NOMO-1 treated with DMSO at 0.1 percent for 48 hours (cell line): Measurements from ENCODE around the gene FBXL2.
"Not testable (repeated sequence)": the region's sequence is repeated elsewhere in the genome, so short reads cannot be mapped to it uniquely, and the experiment has no call there.

Experiments
- DNase-seq: peaks from one replicate; lab custom pipeline; 2025; ENCODE audit not compliant: unreplicated experiment; lab: John Stamatoyannopoulos, UW

Gene FBXL2

DNA sequence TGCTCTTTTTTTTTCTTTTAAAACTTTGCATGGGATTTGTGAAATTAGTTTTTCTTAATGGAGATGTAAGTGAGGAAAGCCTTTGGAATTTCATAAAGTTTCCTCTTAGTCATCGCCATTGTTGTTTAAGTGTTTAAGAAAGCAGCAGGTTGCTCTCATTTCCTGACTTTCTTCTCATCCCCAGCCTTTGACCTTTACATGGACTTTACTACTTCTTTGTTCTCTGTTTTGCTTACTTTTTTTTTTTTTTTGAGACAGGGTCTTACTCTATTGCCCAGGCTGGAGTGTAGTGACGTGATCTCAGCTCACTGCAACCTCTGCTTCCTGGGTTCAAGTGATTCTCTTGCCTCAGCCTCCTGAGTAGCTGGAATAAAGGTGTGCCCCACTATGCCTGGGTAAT lies 38.6 kb downstream of the FBXL2 start:
- DNase-seq = no peak

DNA sequence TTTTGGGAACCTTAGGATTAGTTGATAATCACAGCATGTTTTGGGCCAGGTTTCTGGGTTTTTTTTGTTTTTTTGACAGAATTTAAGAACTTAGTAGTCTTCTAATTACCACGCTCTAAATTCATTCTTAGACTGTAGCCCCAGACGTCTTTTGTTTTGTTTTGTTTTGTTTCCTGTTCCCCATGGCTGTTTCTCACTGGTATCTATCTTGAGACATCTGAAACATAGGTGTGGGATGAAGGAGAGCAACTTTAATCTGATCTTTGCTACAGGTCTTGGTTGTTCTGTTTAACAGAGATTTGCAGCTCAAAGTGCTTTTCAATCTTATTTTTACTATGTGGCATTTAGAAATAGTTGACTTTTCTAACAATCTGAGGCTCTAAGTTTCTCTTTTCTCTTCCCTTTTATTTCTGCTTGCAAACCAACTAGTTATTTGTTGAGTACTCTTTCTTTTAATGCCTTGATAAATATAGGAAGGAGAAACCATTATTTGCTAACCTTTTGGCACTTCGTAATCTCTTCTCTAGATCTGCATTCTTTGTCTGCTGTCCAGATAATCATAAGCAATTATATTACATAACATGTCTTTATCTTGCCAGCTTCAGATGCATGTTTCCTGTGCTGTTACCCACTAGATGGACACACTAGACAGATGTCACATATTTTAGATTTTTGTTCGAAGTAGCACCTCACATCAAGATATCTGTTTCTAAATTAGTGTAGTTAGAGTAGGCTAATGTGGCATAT lies 40.9 kb downstream of the FBXL2 start:
- peak; percentile 72 for DNase-seq

DNA sequence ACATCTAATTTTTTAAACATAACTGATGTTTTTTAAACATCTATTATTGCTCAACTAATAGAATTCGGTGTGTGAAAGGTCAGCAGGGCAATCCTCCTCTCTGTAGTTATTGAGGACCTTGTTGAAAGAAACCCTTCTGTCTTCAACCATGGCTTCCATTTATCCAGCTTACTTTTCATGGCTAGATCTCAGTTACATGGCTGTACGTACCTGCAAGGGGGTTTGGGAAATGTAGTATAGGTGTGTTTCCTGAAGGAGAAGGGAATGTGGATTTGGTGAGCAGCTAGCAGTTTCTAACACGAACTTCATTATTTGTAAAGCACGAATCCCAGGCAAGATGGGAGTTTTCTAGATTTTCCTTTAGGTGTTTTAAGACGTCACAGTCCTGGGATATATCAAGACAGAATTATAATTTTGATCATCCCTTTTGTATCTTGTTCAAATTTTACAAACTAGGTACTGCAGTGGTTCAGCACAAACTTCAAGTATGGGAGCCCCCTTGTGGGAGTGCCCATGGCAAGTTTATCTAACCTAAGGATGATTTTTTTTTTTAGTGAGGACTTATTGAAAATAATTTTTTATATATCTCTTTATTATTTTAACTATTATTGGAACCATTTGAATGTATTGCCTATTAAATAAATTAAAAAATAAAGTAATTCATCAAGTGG lies 41.6 kb downstream of the FBXL2 start:
- no peak for DNase-seq

DNA sequence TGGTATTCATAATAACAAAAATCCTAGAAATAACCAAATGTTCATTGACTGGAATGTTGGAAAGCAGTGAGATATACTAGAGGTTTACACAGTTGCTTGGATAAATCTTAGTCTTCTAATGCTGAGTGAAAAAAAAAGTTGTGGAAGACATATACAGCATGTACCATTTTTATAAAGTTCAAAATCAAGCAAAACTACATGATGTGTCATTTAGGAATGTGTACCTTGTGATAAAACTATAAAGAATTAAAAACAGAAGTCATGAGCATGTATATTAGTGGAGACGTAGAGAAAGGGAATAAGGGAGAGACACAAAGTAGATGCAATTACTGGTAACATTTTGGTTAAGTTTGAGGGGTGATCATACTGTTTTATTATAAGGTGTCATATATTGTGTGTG lies 45.2 kb downstream of the FBXL2 start:
- DNase-seq = no peak

DNA sequence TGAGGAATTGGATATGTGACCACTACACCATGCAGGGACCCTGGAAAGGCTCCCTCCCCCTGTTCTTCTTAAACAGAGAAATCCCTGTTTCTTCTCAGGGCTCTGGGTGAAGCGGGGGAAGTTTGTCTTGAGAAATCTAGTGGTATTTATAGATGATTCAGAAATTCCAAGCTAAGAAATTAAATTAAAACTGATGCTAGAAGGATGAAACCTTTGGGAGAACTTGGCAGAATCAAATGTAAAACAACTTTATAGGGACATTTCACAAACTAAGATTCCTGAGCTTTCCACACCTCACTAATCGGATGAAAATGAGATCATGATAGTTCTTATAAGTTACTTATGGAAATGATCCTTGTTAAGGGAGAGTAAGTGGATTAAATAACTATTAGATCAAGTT lies 54.2 kb downstream of the FBXL2 start:
- DNase-seq = no peak

DNA sequence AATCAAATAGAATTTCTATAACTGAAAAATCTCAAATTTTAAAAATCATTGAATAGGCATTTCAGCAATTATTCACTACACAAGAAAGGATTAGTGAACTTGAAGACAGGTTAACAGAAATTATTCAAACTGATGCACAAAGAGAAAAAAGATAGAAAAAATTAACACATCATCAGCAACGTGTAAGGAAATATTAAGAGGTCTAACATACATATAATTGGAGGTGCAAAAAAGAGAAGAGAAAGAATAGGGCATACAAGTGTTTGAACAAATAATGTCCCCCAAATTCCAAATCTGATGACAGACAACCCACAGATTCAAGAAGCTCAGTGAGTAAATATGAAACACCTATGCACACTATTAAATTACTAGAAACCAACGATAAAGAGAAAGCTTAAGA lies 57.1 kb downstream of the FBXL2 start:
- no peak for DNase-seq

DNA sequence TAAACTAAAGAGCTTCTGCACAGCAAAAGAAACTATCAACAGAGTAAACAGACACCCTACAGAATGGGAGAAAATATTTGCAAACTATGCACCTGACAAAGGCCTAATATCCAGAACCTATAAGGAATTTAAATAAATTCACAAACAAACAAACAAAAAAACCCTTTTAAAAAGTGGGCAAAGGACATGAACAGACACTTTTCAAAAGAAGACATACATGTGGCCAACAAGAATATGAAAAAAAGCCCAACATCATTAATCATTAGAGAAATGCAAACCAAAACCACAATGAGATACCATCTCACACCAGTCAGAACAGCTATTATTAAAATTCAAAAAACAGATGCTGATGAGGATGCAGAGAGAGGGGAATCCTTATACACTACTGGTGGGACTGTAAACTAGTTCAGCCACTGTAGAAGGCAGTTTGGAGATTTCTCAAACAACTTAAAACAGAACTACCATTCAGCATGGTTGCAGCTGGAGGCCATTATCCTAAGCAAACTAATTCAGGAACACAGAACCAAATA lies 61.8 kb downstream of the FBXL2 start:
- not testable (repeated sequence) for DNase-seq

DNA sequence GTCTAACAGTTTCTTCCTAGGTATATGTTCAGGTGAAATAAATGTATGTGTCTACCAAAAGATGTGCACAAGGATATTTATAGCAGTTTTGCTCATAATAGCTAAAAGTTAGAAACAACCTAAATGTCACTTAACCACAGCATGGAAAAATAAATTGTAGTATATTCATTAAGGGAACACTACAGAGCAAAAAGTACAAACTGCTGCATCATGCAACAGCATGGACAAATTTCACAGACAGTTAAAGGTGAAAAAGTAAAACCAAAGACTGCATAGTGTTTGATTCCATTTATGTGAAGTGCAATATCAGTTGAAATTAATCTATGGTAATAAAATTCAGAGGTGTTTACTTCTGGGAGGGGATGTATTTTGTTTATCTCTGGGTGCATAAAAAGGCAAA lies 62.5 kb downstream of the FBXL2 start:
- DNase-seq = no peak

DNA sequence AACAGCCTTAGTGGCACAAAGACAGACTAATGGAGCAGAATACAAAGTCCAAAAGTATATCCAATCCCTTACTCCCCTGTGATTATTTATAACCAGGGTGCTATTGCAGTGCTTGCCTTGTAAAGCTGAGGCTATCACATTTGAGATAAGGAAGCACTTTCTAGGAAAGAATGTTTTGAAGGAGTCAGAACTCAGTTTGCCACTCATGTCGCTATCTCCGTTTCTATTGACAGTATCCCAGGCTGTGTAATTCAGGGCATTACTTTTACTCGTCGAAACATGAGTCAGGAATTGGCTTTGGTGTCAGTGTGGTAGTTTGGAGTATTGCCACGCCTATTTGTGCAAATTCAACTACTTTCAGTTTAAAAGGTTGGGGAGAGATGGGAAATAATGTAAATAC lies 78.4 kb downstream of the FBXL2 start:
- no peak for DNase-seq

DNA sequence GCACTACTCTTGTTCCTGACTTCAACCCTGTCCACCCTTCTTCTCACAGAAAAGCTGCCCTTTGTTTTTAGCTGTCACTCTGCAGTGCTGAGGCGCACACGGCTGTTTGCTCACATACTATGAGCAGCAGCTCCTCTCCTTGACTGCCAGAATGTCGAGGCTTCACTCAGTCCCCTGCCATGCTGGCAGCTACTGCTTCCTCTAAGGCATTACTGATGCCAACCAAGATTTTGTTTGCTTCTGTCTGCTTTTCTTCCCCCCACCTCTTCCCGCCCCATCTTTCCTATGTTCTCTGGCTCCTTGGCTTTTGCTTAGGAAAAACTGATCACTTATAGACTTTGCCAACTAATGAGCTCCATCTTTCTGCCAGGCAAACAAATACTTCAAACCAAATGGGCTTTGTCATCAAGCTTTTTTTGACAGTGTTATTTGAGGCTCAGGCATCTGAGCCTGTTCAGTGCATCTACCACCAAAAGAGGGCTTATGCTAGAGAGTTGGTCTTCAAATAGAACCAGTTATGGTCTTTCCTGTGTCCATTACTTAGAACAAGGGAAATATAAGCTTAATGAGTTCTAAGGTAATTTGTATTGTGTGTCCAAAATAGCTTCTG lies 81.0 kb downstream of the FBXL2 start:
- DNase-seq = no peak

DNA sequence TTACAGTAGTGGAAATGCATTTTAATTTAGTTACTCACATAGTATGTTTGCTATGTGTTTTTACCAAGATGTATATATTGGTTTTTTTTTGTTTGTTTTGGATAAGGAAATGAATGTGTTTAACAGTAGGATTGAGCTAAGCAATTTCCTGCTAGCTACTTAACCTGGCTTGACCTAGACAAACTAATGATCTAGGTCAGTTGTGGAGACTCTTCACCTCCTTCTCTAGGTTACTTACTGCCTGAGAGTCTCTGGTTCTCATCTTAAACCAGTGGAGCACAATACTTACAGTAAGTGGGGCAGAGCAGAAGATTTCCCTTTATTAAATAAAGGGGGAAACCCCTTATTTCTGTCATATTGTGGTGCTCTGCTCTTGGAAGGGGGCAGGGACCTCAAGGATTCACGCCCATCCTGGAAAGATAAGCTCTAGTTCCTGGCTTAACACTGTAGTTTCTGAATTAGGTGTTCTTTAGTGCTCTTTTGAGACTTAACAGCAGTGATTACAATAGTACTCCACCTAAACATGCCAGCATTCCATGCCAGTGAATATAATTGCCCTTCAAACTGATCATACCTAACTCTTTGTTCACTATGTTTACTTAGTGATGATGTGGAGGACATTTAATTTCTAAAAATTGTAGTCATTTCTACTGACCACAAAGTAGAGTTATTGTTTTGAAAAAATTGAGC lies 83.0 kb downstream of the FBXL2 start:
- no peak for DNase-seq

DNA sequence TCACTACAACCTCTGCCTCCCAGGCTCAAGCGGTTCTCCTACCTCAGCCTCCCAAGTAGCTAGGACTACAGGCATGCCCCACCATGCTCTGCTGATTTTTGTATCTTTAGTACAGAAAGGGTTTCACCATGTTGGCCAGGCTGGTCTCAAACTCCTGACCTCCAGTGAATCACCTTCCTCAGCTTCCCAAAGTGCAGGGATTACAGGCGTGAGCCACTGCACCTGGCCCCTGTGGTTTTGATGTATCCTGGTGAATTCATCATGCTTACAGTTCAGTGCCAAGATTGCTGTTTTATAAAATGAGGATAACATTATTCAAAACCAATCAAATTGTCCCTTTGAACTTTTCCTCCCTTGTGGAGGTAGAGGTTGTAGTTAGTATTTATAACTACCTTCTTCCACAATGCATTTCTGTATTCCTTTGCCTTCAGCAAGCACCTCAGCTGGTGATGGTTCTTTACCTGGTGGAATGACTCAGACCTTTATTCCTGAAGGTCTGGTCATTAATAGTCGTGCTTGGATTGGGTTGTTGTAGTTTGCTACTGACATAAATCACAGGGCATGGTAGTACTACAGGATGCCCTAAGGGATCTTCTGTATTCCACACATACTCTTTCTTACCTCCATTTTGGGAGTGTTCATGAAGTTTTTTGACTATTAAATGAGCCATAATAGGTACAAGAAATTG lies 86.0 kb downstream of the FBXL2 start:
- DNase-seq = no peak

DNA sequence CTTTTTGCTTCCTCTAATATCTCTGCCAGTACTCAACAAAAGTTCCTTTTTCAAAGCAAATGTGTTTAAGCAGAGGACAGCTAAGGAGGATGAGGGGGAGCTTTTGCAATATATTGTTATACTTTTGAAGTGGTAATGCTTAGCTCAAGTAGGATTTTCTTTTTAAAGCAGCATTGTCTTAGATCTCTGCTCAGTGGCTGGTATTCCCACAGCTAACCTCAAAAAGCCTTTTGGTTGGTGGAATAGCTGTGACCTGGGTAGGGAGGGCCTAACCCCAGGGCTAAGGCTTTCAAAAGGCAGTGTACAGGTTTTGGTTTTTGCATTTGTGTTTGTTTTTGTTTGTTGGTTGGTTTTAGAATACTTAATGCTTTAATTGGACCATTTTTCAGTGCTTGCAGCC lies 86.8 kb downstream of the FBXL2 start:
- DNase-seq = no peak

DNA sequence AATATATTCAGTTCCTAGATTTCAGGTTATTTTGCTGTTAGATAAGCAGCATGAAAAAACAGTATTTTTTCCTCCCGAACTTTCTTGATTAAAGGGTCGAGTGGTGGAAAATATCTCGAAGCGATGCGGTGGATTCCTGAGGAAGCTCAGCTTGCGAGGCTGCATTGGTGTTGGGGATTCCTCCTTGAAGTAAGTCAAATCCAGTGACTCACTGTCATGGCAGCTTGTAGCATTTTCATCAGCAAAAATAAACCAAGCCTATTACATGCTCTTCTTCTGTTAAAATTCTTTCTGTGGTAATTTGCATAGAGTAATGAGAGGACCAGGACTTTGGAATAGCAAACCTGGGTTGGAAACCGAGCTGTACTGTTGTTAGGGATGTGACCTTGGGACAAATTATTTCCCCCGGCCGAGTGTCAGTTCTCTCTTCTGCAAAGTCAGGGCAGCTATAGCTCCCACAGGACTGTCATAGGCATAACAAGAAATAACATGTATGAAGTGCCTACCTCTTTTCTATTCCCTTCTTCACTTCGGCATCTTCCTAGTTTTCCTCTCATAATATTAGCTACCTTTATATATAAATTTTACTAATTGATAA lies 87.4 kb downstream of the FBXL2 start:
- no peak for DNase-seq

DNA sequence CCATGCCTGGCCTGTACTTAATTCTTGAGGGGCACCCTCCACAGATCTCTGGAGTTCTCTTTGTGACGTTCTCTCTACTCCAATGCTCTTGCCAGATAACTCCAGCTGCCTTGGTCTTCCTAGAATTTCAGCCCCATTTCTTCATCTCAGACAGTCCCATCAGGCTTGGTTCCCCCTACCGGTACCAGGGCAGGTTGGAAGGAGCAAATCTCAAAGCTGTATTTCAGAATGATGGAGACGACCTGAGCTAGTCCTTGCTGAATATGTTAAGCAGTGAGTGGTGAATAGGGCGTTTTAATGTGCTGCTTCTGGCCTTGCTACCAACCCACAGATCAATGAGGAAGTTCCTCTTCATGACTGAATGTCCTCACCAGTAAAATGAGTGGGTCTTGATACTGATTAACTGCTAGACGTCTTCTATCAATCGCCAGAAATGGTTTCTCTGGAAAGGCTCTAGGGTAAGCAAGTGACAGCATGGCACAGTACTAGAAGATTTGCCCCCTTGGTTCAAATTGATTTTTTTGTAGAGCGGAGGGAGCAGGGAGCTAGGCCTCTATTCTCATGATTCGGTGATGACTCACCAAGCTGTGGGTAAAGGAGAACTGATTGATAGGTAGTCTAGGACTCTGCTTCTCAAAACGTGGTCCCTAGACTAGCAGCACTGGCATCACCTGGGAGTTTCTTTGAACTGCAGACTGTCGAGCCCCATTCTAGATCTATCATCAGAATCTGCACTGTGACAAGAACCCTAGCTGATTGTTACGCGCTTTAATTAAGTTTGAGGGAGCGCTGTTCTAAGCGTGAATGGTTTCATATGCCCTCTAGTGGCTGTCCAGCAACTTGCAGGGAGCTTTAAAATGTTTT lies 95.2 kb downstream of the FBXL2 start:
- DNase-seq = peak; percentile 86

DNA sequence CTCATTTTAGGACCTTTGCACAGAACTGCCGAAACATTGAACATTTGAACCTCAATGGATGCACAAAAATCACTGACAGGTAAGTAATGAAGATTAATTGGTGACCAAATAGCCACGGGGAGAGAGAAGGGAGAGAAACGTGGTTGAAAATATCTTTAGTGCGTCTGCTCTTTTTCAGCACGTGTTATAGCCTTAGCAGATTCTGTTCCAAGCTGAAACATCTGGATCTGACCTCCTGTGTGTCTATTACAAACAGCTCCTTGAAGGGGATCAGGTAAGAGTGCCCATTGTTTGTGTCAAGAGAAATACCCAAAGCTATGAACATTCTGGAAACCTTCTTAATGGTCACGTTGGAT lies 95.8 kb downstream of the FBXL2 start:
- no peak for DNase-seq

DNA sequence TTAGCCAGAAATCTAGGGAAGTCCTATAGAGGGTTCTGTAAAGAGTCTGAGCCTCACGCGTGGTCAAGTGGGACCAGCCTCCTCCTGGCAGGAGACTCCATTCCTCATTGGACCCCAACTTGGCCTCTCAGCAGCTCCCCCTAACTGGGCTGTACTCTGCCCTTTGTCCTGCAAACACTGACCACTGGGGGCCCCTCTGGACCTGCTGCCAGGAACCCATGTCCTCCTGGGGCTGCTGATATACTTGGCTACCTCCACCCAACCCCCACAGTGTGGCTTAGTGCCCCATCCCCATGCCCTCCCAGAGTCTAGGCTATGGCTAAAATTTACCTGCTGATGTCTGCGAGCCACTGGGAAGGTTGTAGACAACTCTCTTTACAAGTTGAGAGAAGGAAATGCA lies 100.2 kb downstream of the FBXL2 start:
- DNase-seq = no peak

DNA sequence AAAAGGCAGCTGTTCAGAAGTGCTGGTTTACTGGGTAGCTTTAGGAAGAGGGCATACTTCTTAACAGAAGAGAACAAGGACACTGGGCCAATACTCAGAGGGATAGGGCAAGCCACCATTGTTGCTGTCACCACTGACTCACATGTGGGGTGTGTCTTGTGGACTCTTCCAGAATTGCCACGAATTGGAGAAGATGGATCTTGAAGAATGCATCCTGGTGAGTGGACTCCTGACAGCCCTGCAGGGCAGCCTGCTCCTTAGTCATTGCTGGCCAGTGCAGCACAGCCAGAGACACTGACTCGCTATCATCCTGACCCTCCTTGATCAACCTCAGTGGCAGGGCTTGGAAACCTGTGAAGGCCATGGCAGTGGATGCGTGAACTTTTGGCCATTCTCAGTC lies 100.7 kb downstream of the FBXL2 start:
- DNase-seq = no peak

DNA sequence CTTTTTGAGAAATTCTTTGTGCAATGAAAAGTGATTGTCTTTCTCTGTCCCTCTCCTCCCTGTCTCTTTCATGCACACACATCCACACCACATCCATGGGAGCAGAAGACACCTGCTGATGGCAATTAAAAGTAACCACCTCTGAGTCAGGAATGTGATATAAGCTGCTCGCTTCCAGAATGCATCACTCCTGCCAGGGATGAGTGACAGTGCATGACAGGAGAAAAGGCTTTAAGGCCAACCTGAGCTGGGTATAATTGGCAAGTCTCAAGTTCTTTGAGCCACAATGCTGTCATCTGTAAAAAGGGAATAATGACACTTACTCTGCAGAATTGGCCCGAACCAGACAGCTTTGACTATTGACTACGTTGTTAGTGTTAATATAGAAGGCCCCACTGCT lies 103.4 kb downstream of the FBXL2 start:
- no peak for DNase-seq

DNA sequence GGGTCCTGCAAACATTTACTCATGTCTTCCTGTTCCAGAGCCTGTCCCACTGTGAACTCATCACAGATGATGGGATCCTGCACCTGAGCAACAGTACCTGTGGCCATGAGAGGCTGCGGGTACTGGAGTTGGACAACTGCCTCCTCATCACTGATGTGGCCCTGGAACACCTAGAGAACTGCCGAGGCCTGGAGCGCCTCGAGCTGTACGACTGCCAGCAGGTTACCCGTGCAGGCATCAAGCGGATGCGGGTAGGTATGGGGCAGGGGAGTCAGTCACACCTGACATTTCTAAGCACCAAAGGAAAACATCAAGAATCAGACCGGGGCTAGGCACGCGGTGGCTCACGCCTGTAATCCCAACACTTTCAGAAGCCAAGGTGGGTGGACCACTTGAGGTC lies 106.7 kb downstream of the FBXL2 start:
- no peak for DNase-seq
